Measurements from ENCODE around the gene AUH.

Gene AUH

GRCh38 chr9:91217388-91217787, 144.3 kb downstream of the AUH start:
- no peak for DNase-seq (ENCODE audit: low read depth)
- TF ChIP-seq CTCF (IDR thresholded peaks at IDR 0.05; ENCODE audit: low read length, missing control alignments), result no peak
- H3K4me3 ChIP-seq (replicated peaks; ENCODE audit: low read depth, low read length), result no peak overlapping the region

GRCh38 chr9:91214867-91215266, 146.9 kb downstream of the AUH start:
- no peak overlapping the region for H3K4me3 ChIP-seq (replicated peaks; ENCODE audit: low read depth, low read length)
- no peak for TF ChIP-seq CTCF (IDR thresholded peaks at IDR 0.05; ENCODE audit: low read length, missing control alignments)
- no peak for DNase-seq (ENCODE audit: low read depth)

GRCh38 chr9:91214086-91214485, 147.6 kb downstream of the AUH start:
- TF ChIP-seq CTCF (IDR thresholded peaks at IDR 0.05; ENCODE audit: low read length, missing control alignments), result no peak
- H3K4me3 ChIP-seq (replicated peaks; ENCODE audit: low read depth, low read length), result no peak overlapping the region
- peak; percentile 51 for DNase-seq (ENCODE audit: low read depth)

- no peak overlapping the region for H3K4me3 ChIP-seq (replicated peaks; ENCODE audit: low read depth, low read length)
- TF ChIP-seq CTCF (IDR thresholded peaks at IDR 0.05; ENCODE audit: low read length, missing control alignments), result no peak
- DNase-seq (ENCODE audit: low read depth), result no peak
Measured at GRCh38 chr9:91212596-91213243, 149.0 kb downstream of the AUH start.

GRCh38 chr9:91211919-91212318, 149.8 kb downstream of the AUH start:
- no peak for DNase-seq (ENCODE audit: low read depth)
- TF ChIP-seq CTCF (IDR thresholded peaks at IDR 0.05; ENCODE audit: low read length, missing control alignments), result no peak
- H3K4me3 ChIP-seq (replicated peaks; ENCODE audit: low read depth, low read length), result no peak overlapping the region

GRCh38 chr9:91211414-91211813, 150.3 kb downstream of the AUH start:
- DNase-seq (ENCODE audit: low read depth), result no peak
- H3K4me3 ChIP-seq (replicated peaks; ENCODE audit: low read depth, low read length), result no peak overlapping the region
- TF ChIP-seq CTCF (IDR thresholded peaks at IDR 0.05; ENCODE audit: low read length, missing control alignments), result no peak

GRCh38 chr9:91210318-91210717, 151.4 kb downstream of the AUH start:
- no peak overlapping the region for H3K4me3 ChIP-seq (replicated peaks; ENCODE audit: low read depth, low read length)
- no peak for TF ChIP-seq CTCF (IDR thresholded peaks at IDR 0.05; ENCODE audit: low read length, missing control alignments)

More at GRCh38 chr9:91210318-91210717, 151.4 kb downstream of the AUH start:
- DNase-seq (ENCODE audit: low read depth), result no peak
